ENCODE results near the gene SARDH. TPM values are rescaled to one million over a fixed set of nuclear protein-coding genes. Genes with fewer than 3 reads are reported as not detected.
A peak's percentile ranks its signal among the peaks of the same experiment; 100 is the strongest.

SARDH gene
- total RNA-seq, 1 experiment from 2014 or later, result 7.3 TPM

DNA sequence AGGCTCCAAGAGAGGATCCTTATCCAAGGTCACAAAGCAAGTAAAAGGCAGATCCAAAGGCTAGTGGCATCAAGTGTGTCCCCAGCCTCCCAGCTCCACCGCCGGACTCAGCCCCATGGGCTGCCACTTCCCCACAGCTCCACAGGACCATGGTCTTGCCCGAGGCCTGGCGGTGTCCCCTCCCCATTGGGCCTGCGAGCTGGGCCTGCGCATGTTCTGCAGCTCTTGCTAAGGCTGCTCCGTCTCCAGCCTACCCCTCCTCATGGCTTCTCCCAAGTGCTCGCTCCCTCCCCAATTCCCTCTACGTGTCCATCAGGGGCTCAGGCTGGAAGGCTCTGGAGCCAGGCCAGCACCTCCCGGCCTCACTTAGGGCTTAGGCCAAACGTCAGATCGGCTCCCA lies 72.6 kb downstream of the SARDH start:
- no peaks in the 10 kb centered on the region for H3K36me3 ChIP-seq (replicated peaks; ENCODE audit: control insufficient read depth, insufficient read depth, low read length)
- no peak for DNase-seq
- no peak overlapping the region for H3K4me3 ChIP-seq (ENCODE audit: insufficient read depth, low read depth, low read length)
- peaks cover under 1% of the 10 kb centered on the region; the same call in 1 of the 2 replicates for H3K27me3 ChIP-seq (ENCODE audit: control insufficient read depth, insufficient read depth, low read length)

DNA sequence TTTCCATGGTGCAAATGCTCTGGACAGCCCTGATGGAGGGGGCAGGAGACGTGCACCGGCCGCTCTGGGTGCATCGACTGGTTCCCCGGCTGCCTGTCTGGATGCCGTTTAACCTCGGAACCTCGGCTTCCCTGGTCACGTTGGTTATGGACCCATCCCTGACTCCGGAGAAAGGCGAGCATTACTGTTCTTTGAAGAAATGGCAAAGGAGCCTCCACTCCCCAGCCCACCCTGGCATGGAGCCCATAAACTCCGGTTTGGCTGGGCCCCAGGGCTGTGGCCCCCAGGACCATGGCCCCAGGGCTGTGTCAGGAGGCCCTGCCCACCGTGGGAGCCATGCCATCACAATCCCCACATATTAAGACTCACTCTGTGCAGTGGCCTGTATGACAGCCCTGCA lies 73.1 kb downstream of the SARDH start:
- no peak for DNase-seq
- no peak overlapping the region for H3K4me3 ChIP-seq (ENCODE audit: insufficient read depth, low read depth, low read length)
- H3K36me3 ChIP-seq (replicated peaks; ENCODE audit: control insufficient read depth, insufficient read depth, low read length), result no peaks in the 10 kb centered on the region
- H3K27me3 ChIP-seq (ENCODE audit: control insufficient read depth, insufficient read depth, low read length), result peaks cover 2% of the 10 kb centered on the region; the same call in 1 of the 2 replicates

- Histone ChIP-seq H3K36me3 (replicated peaks; ENCODE audit: control insufficient read depth, insufficient read depth, low read length) (no peaks in the 10 kb centered on the region), H3K4me3 (ENCODE audit: insufficient read depth, low read depth, low read length) (no peak overlapping the region), H3K27me3 (ENCODE audit: control insufficient read depth, insufficient read depth, low read length) (peaks cover 8% of the 10 kb centered on the region)
- no peak for DNase-seq
Observed at GRCh38 chr9:133664173-133665050, 73.7 kb downstream of the SARDH start.

DNA sequence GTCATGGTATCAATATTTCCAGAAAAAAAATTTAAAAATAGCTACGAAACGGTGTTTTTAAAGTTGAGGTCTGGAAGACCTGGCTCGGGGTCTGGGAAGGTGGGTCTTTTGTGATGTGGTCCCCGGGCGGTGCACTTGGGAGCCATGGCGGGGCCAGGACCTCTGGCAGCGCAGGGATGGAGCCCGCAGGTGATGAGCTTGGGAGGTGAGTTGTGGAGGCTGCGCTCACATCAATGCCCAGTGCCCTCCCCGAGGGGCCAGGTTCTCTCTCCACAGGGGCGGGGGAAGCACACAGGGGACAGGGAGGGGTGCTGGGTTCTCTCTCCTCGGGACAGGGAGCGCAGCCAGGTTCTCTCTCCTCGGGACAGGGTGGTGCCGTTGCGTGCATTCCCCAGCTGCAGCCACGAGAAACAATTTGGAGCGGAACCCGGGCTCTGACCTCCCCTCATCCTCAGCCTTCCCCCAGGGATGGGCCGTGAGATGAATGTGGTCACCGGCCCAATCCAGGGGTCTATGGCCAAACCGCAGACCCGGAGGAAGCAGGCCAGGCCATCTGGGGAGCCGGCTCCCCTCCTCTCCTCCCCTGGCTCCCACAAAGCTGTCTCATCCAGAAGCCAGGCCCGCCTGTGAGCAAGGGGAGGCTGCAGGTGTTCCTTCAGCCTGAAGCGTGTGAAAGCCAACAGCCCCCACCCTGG lies 76.2 kb downstream of the SARDH start:
- Histone ChIP-seq H3K27me3 (ENCODE audit: control insufficient read depth, insufficient read depth, low read length) (peaks cover 16% of the 10 kb centered on the region), H3K36me3 (replicated peaks; ENCODE audit: control insufficient read depth, insufficient read depth, low read length) (no peaks in the 10 kb centered on the region), H3K4me3 (ENCODE audit: insufficient read depth, low read depth, low read length) (no peak overlapping the region)
- no peak for DNase-seq

- H3K27me3 ChIP-seq (ENCODE audit: control insufficient read depth, insufficient read depth, low read length), result peaks cover 16% of the 10 kb centered on the region
- H3K4me3 ChIP-seq (ENCODE audit: insufficient read depth, low read depth, low read length), result no peak overlapping the region
- no peak for DNase-seq
- H3K36me3 ChIP-seq (replicated peaks; ENCODE audit: control insufficient read depth, insufficient read depth, low read length), result no peaks in the 10 kb centered on the region
Observed at GRCh38 chr9:133659516-133659915, 78.6 kb downstream of the SARDH start.

DNA sequence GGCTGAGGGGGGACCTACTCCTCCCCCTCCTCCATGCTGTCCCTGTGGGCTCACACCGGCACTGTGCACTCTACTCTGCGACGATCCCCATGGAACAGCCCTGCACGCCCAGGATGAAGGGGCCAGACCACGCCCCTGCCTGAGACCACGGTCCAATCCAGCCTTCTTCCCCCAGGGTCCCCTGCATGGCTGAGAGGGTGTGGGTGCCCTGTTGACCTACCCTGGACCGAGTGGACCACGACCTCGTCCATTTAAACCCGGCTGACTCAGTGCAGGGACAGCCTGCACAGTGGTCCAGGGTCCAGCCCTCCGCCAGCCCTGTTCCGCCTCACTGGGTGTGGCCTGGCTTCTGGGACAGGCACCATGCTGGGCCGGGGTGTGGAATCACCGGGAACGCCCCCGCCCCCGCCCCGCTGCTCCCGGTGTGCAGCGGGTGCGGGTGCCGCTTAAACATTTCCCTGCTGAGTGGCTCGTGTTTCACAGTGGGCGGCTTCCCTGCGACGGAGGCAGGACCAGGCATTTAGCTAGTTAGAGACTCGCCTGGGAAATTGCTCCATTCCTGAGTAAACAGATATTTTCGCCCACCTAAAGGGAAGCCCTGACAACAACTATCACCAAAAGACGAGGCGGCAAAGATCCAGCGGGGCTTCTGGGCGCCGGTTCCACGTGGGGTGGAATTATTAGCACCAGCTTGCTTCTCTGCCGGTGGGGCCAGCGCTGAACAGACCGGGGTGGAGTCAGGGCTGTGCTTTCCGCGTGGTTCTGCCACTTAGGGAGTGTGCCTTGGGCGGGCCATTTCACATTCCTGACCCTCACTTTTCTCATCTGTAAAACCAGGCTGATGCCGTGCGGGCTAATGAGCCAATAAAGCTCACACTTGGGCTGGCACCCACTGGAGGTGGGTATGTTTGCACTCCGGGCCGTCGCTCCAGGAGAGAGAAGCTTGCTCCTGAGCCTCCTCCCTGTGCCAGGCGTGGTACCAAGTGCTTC lies 79.4 kb downstream of the SARDH start:
- peaks cover 16% of the 10 kb centered on the region for H3K27me3 ChIP-seq (ENCODE audit: control insufficient read depth, insufficient read depth, low read length)
- DNase-seq, result peak; percentile 90
- peak overlapping the region; percentile 8; the same call in 1 of the 2 replicates for H3K4me3 ChIP-seq (ENCODE audit: insufficient read depth, low read depth, low read length)
- H3K36me3 ChIP-seq (replicated peaks; ENCODE audit: control insufficient read depth, insufficient read depth, low read length), result no peaks in the 10 kb centered on the region

DNA sequence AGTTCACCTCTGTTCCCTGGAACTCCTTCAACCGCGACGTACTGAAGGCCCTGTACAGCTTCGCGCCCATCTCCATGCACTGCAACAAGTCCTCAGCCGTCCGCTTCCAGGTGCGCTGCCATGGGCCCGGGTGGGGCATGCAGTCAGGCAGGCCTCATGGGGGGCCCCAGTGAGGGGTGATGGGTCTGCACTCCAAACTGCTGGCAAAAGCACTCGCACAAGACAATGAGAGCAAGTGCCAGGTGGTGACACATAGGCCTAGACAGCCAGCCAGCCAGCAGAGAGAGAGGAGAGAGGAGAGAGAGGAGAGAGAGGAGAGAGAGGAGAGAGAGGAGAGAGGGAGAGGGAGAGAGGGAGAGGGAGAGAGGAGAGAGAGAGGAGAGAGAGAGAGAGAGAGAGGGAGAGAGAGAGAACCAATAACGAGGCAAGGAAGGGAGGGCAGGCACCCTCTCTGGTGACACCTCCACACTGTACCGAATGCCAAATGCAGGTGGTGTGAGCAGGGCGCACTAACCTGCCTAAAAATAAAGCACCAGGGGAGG lies 81.0 kb downstream of the SARDH start:
- no peaks in the 10 kb centered on the region for H3K36me3 ChIP-seq (replicated peaks; ENCODE audit: control insufficient read depth, insufficient read depth, low read length)
- no peak for DNase-seq
- no peak overlapping the region for H3K4me3 ChIP-seq (ENCODE audit: insufficient read depth, low read depth, low read length)
- H3K27me3 ChIP-seq (ENCODE audit: control insufficient read depth, insufficient read depth, low read length), result peaks cover 16% of the 10 kb centered on the region

GRCh38 chr9:133656211-133657119 lies 81.7 kb downstream of the SARDH start:
- Histone ChIP-seq H3K36me3 (replicated peaks; ENCODE audit: control insufficient read depth, insufficient read depth, low read length) (no peaks in the 10 kb centered on the region), H3K27me3 (ENCODE audit: control insufficient read depth, insufficient read depth, low read length) (peaks cover 16% of the 10 kb centered on the region), H3K4me3 (ENCODE audit: insufficient read depth, low read depth, low read length) (no peak overlapping the region)
- DNase-seq, result no peak

DNA sequence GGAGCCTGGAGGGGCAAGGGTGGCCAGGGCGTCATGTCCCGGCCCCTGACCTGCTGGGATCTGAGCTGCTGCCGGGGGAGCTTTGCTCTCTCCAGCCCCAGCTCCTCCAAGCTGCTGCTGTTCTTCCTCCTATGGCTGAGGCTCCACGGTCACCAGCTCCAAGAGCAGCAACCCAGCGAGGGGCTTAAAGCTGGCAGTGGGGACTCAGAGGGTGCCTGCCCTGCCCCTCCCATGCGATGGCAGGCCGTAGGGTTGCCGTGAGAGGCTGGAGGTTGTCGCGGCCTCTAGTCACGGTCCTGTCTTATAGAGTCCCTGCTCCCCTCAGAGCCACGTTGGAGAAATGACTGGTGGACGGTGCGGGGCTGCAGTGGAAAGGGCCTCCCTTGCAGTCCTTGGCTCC lies 82.5 kb downstream of the SARDH start:
- H3K4me3 ChIP-seq (ENCODE audit: insufficient read depth, low read depth, low read length), result no peak overlapping the region
- H3K36me3 ChIP-seq (replicated peaks; ENCODE audit: control insufficient read depth, insufficient read depth, low read length), result no peaks in the 10 kb centered on the region
- DNase-seq, result no peak
- peaks cover 16% of the 10 kb centered on the region for H3K27me3 ChIP-seq (ENCODE audit: control insufficient read depth, insufficient read depth, low read length)

DNA sequence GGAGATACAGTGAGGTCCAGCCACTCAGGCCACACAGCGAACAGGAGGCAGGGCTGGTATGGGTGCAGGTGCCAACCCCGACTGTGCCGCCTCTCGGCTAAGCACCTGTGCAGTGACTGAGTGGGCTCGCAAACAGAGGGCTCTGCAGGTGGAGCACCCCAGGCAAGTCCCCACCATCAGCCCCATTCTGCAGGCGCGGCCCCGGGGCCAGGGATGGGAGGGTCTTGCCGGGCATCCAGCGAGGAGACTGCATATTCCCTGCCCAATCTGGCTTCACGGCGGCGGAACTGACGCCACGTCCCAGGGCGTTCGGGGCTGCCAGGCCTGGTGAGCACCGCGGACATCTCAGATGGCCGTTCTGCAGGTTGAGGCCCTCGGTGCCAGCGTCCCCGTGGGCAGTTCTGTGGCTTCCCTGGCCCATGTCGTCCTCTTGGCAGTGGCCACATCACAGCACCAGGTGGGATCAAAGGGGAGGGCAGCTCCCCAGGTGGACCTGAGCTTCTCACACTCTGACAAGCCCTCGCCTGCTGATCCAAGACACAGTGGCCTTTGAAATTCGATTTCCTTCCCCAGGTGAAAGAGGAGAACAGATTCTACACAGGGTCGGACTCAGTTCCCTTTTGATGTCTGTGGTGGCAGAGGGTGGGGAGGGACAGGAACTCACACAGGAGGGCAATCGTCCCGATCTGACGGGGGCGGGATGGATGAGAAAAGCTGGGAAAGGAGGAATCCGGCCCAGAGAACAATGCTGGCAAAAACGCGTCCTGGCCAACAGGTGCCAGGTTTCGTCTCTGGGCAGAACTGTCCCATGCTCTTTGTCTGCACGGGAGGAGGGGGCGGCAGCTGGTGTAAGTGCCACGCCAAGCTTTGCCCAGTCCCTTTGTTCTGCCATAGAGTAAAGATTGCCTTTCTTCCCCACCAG lies 83.2 kb downstream of the SARDH start:
- no peak for DNase-seq
- no peak overlapping the region for H3K4me3 ChIP-seq (ENCODE audit: insufficient read depth, low read depth, low read length)
- H3K36me3 ChIP-seq (replicated peaks; ENCODE audit: control insufficient read depth, insufficient read depth, low read length), result no peaks in the 10 kb centered on the region
- peaks cover 14% of the 10 kb centered on the region for H3K27me3 ChIP-seq (ENCODE audit: control insufficient read depth, insufficient read depth, low read length)

GRCh38 chr9:133653638-133654037 lies 84.5 kb downstream of the SARDH start:
- no peak for DNase-seq
- H3K27me3 ChIP-seq (ENCODE audit: control insufficient read depth, insufficient read depth, low read length), result peaks cover 2% of the 10 kb centered on the region; the same call in 1 of the 2 replicates
- no peak overlapping the region for H3K4me3 ChIP-seq (ENCODE audit: insufficient read depth, low read depth, low read length)
- no peaks in the 10 kb centered on the region for H3K36me3 ChIP-seq (replicated peaks; ENCODE audit: control insufficient read depth, insufficient read depth, low read length)

- H3K4me3 ChIP-seq (ENCODE audit: insufficient read depth, low read depth, low read length), result no peak overlapping the region
- no peaks in the 10 kb centered on the region; the same call in 1 of the 2 replicates for H3K27me3 ChIP-seq (ENCODE audit: control insufficient read depth, insufficient read depth, low read length)
- no peak for DNase-seq
- no peaks in the 10 kb centered on the region for H3K36me3 ChIP-seq (replicated peaks; ENCODE audit: control insufficient read depth, insufficient read depth, low read length)
Observed at GRCh38 chr9:133650026-133650425, 88.1 kb downstream of the SARDH start.

All from H7 (cell line).